GM20000 (cell line): ENCODE measurements around the gene C1QA.

Experiments used
- DNase-seq: peaks from one replicate; pipeline ENCODE4 v3.0.0; 2012; ENCODE audit warnings: low spot score
- TF ChIP-seq, protein P1 (sequence below): IDR thresholded peaks from 2 replicates; pipeline ENCODE4 v1.5.1; 2012; ENCODE audit warnings: mild to moderate bottlenecking, control low read depth; ENCODE audit errors: extremely low read depth, missing control alignments

C1QA gene

DNA sequence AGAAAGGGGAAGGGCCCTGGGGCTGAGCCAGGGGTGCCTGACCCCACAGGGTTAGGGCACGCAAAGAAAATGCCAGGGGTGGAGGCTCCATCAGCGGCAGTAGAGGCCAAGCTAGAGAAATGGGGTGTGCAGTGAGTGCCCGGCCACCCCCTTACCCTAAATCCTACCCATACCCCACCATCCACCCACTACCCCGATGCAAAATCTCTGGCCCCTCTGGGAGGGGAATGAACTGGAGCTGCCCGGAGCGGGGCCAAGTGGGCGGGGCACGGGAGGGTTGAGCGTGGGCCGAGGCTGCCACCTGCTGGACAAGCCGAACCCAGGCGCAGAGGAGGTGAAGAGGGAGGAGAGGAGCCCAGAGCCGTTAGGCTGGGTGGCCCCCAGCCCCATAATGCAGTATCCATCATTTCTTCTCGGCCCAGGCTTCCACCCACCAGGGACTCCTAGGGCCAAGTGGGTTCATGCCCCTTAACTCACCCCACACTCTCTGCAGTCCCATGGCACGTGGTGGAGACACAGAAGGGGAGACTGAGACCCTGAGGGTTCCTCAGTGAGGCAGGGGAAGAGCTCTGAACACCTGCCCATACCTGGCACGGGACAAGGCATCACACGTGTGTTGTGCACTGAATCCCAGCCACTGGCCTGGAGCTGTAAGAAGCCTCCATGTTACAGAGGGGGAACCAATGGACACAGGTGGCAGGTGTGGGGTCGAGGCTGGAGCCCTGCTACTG lies 5.6 kb downstream of the C1QA start:
- TF ChIP-seq, protein P1, sequence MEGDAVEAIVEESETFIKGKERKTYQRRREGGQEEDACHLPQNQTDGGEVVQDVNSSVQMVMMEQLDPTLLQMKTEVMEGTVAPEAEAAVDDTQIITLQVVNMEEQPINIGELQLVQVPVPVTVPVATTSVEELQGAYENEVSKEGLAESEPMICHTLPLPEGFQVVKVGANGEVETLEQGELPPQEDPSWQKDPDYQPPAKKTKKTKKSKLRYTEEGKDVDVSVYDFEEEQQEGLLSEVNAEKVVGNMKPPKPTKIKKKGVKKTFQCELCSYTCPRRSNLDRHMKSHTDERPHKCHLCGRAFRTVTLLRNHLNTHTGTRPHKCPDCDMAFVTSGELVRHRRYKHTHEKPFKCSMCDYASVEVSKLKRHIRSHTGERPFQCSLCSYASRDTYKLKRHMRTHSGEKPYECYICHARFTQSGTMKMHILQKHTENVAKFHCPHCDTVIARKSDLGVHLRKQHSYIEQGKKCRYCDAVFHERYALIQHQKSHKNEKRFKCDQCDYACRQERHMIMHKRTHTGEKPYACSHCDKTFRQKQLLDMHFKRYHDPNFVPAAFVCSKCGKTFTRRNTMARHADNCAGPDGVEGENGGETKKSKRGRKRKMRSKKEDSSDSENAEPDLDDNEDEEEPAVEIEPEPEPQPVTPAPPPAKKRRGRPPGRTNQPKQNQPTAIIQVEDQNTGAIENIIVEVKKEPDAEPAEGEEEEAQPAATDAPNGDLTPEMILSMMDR, result peak; percentile 88
- peak; percentile 81 for DNase-seq

DNA sequence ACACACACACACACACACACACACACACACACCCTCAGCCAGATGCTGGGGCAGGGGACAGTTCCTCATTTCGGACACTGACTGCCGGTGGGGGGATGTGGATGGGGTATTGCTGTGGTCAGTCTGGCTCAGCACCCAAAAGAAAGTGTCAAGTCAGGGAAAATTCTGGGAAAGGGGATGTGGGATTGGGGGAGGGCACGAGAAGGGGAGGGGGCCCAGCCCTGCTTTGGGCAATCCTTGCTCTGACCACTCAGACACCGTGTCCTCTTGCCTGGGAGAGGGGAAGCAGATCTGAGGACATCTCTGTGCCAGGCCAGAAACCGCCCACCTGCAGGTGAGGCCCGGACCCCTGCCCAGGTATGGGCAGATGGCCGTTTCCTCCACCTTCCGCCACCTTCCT lies 7.0 kb downstream of the C1QA start, which contains the start of gene C1QC:
C1QC (plus strand) TSS at position 253 of the 400 bp plus-strand sequence. CDS start 391 bp downstream, outside the sequence.
- no peak for DNase-seq
- TF ChIP-seq, protein P1, result no peak

DNA sequence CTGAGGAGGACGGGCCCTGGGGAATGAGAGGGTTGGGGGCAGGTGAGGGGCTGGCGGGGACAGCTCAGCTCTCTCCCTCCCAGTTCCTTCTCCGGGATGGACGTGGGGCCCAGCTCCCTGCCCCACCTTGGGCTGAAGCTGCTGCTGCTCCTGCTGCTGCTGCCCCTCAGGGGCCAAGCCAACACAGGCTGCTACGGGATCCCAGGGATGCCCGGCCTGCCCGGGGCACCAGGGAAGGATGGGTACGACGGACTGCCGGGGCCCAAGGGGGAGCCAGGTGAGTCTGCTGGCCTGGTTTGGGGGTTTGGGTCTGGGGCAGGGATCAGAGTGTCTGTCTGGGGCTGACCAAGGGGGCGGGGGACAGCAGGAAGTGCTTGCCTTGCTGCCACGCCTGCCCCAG lies 7.5 kb downstream of the C1QA start:
- TF ChIP-seq, protein P1, result no peak
- no peak for DNase-seq

DNA sequence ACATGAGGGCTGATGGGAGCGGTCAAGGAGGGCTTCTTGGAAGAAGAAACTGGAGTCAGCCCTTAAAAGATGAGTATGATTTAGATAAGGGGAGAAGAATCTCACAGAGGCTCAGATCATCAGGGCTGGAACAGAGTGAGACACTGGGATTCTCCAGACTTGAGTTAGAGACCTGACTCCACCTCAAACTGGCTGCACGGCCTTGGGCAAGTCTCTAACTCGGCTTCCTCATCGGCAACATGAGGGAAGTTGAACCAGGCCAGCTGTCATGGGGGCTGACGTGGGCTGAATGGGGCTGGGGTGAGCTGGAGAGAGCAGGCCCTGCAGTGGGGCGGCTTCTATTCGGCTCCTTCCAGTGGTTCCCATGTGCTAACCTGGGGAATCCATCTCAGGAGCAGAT lies 9.5 kb downstream of the C1QA start:
- TF ChIP-seq, protein P1, result no peak
- no peak for DNase-seq

DNA sequence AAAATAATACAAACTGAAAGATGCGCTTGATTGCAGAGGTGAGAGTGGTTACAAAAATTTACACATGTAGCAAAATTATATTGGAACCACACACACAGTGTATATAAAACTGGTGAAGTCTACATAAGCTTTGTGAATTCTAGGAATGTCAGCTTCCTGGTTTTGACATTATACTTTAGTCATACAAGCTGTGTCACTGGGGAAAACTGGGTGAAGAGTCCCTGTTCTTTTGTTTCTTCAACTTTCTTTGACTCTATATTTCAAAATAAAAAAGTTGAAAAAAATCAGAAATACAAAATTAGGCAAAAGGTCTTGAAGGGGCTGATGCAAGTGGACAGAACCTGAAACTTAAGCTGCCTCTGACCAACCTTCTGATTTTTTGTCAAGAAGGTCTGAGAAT lies 10.0 kb downstream of the C1QA start:
- TF ChIP-seq, protein P1, result no peak
- DNase-seq, result no peak

DNA sequence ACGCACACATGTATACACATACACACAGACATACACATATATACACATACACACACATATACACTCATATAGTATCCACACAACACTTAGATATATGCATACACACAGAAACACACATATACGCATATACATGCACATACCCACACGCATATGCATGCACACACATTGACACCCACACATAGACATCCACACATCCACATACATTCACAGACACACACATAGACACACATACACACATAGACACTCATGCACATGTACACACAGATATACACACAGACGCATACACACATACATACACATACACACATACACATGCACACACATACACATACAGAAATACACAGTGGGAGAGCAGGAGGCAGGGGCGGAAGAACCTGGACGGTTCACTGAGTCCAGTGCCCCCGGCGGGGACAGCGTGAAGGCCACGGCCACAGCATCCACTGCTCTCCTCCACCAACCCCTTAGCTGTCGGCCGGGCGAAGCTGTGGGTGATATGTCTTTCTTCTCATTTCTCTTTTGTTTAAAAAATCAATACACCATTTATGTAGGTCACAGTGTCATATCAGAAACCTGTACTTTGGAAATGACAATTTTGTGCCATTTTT lies 13.8 kb downstream of the C1QA start:
- TF ChIP-seq, protein P1, result no peak
- no peak for DNase-seq
